Erythroblast (primary cell): ENCODE measurements around the gene SORT1.

Experiments used
- GATA1 ChIP-seq: IDR thresholded peaks from 2 replicates; pipeline ENCODE4 v1.6.1; 2011; ENCODE audit warnings: low read depth, mild to moderate bottlenecking, control low read depth, low read length, moderate library complexity
- POLR2A ChIP-seq: IDR thresholded peaks from 2 replicates; pipeline ENCODE4 v1.6.1; 2011; ENCODE audit warnings: mild to moderate bottlenecking, low read length

DNA sequence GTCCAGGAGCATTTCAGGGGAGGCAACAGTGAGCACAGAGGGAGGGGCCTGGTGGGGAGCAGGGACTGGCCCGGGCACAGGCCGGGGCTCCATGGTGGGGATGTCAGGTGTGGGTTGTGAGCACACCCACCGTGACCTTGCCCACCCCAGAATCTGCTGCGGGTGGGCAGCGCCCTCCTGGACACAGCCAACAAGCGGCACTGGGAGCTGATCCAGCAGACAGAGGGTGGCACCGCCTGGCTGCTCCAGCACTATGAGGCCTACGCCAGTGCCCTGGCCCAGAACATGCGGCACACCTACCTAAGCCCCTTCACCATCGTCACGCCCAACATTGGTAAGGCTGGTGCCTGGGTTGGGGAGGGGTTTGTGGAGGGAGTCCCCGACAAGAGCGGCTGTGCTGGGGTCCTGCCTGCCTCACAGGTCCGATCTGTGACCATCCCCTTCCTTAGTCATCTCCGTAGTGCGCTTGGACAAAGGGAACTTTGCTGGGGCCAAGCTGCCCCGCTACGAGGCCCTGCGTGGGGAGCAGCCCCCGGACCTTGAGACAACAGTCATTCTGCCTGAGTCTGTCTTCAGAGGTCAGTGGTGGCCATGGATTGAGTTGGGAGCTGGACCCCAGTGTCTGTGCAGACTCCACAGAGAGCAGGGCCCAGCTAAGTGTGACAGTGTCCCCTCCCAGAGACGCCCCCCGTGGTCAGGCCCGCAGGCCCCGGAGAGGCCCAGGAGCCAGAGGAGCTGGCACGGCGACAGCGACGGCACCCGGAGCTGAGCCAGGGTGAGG, 129.1 kb downstream of the SORT1 start:
- TF ChIP-seq POLR2A (no peak), GATA1 (no peak)
